HG03196 (cell line): Measurements from ENCODE around the gene OR10R2.
"Not testable (repeated sequence)": the region's sequence is repeated elsewhere in the genome, so short reads cannot be mapped to it uniquely, and the experiment has no call there.

Experiments used
- ATAC-seq: cut with Tn5 transposase; IDR thresholded peaks from one replicate; pipeline ENCODE4 v1.9.1; 2021; ENCODE audit not compliant: unreplicated experiment

Gene OR10R2, protein sequence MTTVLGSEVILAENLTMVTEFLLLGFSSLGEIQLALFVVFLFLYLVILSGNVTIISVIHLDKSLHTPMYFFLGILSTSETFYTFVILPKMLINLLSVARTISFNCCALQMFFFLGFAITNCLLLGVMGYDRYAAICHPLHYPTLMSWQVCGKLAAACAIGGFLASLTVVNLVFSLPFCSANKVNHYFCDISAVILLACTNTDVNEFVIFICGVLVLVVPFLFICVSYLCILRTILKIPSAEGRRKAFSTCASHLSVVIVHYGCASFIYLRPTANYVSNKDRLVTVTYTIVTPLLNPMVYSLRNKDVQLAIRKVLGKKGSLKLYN

DNA sequence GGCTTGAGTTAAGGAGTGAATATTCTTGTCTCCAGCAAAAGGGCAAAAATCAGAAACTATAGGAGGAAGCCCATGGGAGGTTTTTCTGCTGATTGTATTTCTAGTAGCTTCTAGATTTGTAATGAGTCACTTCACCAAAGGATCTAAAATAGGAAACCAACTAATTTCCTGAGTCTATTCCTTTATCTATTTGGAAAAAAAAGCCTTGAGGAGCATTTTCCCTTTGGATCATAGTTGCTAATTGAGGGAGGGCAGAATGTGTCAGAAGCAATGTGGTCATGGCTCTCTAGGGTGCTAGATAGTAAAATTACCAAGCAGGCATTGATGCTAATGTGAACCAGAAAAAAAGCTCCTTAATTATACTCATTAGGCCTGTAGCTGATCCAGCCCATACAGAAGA is at the start of gene OR10R2:
Gene OR10R2 (plus strand): TSS at position 301 of the 400 bp plus-strand sequence. CDS start 106 bp downstream, outside the sequence.
- no peak for ATAC-seq

DNA sequence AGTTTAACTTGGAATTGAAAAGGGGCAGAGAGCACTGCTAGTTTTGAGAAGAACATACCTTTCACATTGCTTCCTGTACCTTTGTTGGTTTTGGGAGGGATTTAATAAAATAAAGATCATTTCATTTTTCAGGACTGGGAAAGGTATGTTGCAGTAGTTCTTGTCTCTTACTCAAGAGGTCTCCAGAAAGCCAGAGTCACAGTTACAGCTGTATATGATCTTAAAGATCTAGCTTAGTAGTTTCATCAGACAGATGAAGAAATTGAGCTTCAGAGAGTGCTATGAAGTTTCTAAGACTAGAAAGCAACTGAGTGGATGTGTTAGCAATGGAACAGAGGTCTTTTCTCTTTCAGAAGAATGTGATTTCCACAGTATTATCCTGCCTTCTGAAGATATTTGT is 47.0 kb upstream of the OR10R2 start:
- ATAC-seq: no peak

DNA sequence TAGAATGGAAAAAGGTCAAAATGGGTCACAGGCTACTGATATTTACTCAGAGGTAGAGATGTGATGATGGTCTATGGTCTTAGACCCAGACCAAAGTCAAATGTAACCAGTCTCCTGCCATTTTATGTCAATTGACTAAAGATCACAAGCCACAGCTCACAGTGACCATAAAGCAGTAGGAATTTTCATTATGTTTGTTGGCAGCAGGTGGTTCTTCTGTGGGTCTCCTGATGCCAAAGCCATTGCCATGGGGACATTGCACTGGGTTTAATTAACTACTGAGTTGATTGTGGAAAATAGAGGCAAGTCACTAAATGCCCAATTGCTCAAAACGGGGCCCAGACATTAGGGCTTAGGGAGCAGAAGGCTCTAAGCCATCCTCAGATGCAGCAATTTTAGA is 45.9 kb upstream of the OR10R2 start, which contains the start of gene OR10K2:
Gene OR10K2 (minus strand): TSS at position 101 of the 400 bp plus-strand sequence. CDS start 5,371 bp downstream, outside the sequence.
- no peak for ATAC-seq

DNA sequence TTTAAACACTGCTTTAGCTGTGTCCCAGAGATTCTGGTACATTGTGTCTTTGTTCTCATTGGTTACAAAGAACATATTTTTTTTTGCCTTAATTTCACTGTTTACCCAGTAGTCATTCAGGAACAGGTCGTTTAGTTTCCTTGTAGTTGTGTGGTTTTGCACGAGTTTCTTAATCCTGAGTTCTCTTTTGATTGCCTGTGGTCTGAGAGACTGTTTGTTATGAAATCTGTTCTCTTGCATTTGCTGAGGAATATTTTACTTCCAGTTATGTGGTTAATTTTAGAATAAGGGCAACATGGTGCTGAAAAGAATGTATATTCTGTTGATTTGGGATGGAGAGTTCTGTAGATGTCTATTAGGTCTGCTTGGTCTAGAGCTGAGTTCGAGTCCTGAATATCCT is 41.9 kb upstream of the OR10R2 start:
- ATAC-seq: not testable (repeated sequence)

DNA sequence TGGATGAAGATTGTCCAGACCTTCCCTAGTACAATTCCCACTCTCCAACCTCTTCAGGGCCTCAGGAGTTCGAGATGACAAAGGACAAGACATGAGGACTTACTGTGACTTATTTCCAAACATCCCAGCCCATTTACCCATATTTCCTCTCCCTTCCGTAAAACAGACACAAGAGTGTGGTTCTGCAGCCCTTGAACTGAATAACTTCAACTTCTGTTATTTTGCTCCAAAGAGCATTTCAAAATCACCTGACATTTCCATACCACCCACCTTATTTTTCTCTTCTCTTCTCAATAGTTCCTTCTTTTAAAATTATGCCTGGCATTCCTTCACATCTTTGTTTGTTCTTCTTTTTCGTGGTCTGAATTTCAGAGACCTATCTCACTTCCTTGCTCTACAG is 37.3 kb upstream of the OR10R2 start:
- no peak for ATAC-seq

DNA sequence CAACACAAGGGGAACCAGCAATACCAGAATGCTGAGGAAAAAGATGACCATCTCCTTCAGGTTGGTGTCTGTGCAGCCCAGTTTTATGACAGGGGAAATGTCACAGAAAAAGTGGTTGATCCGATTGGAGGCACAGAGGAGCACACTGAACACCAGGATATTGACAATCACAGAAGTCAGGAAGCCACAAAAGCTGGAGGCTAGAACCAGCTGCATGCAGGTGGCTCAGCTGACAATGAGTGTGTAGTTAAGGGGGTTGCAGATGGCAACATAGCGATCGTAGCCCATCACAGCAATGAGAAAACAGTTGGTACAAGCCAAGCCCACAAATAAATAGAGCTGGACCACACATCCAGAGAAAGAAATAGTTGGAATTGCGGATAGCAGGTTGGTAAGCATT is 26.6 kb upstream of the OR10R2 start:
- ATAC-seq: no peak

DNA sequence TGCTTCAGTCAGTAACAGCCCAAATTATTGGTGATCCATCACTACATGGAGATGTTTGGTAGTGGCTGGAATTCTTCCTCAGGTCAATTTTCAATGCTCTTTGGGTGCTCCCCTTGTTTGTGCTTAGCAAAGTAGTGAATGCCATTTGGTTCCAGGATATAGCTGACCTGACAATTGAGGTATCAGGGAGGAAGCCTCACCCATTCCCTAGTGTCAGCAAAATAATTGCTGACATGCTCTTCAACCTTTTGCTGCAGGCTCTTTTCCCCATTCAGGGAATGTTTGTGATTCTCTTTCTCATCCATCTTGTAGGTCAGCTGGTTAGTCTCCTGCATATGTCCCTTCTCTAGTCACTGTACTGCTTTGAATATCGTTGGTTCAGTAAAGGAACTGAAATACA is 17.5 kb upstream of the OR10R2 start:
- ATAC-seq: no peak

DNA sequence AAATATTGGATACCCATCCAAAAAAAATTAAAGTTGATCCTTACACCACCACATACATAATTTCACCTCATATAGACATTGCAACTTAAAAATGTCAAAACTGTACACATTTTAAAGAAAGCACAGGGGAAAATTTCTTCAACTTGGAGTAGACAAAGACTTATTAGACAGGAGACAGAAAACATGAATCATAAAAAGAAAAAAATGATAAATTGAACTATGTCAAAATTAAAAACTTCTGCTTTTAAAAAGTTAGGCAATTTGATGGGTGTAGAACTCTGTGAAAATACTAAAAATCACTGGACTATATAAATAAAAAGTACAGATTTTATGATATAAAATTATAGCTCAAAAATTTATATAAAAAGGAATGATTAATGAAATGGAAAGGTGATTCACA is 14.8 kb upstream of the OR10R2 start:
- ATAC-seq: no peak

DNA sequence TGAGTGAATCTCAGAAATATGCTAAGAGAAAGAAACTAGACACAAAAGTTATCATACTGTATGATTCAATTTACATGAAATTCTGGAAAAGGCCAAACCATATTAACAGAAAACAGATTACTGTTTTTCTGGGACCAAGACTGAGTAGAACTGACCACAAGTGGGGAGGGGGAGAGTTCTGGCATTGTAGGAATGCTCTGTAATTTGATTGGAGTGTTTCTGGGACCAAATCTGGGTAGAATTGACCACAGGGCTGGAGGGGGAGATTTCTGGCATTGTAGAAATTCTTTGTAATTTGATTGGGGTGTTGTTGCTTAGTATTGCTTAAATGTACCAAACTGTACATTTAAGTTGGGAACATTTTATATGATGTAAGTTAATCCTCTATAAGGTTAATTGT is 13.8 kb upstream of the OR10R2 start:
- no peak for ATAC-seq

DNA sequence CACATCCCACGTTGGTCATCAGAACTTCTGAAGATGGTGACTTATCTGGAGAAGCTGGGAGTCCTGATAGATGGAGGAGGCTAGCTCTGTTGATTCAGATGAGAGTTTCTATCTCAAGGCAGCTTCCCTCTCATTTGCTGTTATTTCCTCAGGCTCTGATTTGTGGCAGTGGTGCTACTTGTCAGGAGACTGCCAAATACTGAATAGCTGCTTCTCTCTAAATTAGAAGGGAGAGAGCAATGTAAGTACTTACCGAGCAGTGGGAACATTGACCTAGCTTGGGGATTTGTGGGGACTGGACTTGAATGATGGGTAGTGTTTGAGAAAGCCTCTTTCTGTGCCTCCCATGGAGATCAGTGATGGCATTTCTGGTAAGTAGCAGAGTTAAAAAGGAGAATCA is 10.5 kb upstream of the OR10R2 start, which contains the start of gene OR10K1:
Gene OR10K1 (plus strand): TSS at position 301 of the 400 bp plus-strand sequence. CDS start 3,728 bp downstream, outside the sequence.
- ATAC-seq: no peak

DNA sequence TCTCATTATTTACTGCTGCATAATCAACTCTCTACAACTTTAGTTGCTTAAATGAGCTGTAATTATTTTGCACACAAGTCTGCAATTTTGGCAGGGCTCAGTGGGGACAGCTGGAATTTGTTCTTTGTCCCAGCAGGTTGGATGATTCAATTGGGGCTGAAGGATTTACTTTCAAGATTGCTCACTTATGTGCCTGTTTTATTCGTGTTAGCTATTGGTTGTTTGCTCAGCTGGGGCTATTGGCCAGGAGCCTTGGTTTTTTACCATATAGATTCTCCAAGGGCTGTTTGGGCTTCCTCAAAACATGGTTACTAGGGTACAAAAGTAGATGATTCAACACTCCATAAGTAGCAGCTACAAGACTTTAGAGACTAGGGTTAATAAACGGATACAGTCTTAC is 13.4 kb downstream of the OR10R2 start:
- ATAC-seq: no peak

DNA sequence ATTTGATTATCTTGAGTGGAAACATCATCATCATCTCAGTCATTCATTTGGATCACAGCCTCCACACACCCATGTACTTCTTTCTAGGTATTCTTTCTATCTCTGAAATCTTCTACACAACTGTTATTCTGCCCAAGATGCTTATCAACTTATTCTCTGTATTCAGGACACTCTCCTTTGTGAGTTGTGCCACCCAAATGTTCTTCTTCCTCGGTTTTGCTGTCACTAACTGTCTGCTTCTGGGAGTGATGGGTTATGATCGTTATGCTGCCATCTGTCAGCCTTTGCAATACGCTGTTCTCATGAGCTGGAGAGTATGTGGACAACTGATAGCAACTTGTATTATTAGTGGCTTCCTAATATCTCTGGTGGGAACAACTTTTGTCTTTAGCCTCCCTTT is 19.3 kb downstream of the OR10R2 start:
- ATAC-seq: no peak

DNA sequence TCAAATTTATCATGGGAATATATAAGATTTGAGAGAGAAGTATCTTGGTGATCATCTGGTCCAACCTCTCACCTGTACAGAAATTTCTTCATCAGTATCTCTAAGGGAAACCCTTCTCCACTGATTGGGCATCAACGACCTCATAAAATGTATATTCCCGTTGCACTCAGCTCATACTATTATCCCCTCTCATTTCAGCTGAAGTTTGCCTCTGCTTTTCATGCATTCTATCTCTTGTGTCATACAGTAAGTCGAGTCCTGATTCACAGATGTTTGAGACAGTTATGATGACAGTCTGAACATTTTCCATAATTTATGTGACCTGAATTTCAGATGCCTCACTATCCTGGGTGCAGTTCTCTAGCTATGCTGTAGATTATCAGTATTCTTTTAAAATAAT is 21.0 kb downstream of the OR10R2 start:
- ATAC-seq: no peak

DNA sequence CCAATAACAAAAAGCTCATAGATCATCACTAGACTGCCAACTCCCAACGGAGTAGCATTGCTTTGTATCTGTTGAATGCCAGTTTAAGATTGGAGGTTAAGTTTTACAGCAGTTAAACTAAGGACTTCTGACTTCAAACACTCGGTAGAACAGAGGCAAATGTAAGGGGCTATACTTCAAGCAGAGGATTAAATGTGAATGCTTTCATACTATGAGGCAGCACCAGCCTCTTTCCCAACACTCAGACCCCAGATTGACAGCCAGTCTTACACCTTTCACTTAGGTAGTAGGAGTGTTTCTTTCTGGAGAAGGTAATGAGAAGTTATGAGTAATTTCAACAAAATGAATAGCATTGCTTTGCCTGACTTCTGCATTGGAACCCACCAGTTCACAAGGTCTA is 22.8 kb downstream of the OR10R2 start:
- ATAC-seq: no peak

DNA sequence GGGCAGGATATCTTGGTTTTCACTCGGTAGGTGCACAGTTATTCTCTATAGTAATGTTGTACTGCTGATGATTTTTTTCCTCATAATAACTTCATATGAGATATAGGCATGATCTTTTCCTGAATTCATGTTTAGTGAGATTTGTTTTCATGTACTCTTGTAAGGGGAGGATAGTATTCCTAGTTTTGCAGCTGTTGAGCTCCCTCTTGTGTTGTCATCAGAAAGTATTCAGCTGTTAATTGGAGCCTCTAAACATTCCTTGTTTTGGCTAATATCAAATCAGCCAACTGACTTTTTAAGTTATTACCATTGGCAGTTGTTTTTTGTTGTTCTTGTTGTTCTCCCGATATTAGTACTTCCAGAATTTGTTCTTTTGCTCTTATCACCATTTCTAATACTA is 24.4 kb downstream of the OR10R2 start:
- no peak for ATAC-seq

DNA sequence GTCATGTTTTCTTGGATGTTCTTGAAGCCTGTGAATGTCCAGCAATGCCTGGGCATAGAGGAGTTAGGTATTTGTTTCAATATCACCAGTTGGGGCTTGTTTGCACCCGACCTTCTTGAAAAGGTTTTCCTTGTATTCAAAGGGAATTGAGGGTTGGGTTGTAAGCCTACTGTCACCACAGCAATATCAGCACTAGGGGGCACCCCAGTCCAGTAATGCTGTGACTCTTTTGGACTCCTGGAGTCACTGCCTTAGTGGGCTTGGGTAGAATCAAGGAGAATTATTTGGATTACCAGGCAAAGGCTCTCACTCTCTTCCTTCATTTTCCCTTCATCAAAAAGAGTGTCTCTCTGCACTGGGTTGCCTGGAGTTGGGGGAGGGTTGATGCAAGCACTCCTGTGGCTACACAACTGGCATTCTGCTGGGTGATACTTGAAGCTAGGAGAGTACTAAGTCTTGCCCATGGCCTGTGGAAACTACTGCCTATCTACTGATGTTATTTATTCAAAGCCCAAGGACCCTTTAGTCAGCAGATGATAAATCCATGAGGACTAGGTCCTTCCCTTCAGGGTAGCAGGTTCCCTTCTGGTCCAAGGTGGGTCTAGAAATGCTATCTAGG is 34.5 kb downstream of the OR10R2 start:
- ATAC-seq: no peak

DNA sequence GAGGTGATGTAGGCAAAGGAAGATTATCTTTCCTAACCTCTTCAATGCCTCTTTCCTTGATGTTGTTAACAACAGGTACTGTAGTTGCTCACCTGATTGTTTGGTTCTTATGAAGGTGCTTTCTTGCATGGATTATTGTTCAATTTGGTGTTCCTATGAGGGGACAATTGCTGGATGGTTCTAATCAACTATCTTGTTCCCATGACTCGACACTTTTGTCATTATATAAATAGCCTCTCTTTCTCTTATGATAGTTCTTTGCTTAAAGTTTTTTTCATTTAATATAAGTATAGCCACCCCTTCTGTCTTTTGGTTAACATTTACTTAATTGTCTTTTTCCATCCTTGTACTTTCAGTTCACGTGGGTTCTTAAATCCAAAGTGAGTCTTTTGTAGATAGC is 35.5 kb downstream of the OR10R2 start:
- ATAC-seq: no peak

DNA sequence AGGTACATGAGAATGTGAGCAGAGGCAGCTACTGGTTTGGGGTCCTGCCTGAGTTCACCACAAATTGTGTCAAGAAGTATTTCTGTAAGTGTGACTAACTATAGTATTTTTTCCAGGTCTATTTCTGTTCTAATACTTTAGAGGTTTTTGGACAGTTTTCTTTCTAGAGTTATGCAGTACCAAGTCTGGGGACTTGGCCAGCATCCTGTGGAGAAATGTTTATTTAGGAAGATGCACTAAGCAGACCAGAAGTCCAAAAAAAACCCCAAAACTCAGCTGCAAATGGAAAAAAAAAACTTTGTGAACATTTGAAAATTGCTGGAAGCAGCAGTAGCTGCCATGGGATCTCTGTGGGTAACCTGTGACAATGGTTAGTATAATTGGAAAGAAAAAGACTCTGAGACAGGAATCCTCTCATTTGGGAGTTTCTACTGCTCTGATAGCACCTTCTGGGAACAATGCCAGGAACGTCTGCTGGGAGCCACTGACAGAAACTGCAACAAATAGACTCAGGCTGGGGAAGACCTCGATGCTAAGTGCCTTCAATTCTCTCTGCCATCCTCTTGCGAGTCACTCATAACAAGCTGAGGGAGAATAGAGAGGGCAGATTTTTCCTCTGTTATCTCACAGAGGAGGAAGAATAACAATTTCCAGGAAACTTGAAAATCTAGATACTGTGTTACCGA is 37.6 kb downstream of the OR10R2 start:
- no peak for ATAC-seq

DNA sequence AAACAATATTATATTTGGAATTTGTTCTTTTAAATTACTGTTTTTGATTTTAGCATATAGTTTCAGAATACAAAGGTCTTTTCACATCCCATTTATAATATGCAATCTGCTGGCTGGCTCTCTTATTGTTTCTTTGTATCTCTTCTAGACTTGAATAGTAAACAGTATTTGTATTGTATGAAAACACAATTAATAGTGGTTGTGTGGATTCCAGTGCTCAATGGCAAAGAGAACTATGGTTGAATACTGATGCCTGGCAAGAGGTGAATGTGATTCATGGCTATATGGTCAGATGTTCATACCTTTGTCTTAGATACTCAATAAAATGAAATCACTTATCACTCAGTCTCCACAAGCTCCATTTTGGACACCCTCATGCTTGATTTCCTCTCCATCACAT is 44.9 kb downstream of the OR10R2 start:
- ATAC-seq: no peak

DNA sequence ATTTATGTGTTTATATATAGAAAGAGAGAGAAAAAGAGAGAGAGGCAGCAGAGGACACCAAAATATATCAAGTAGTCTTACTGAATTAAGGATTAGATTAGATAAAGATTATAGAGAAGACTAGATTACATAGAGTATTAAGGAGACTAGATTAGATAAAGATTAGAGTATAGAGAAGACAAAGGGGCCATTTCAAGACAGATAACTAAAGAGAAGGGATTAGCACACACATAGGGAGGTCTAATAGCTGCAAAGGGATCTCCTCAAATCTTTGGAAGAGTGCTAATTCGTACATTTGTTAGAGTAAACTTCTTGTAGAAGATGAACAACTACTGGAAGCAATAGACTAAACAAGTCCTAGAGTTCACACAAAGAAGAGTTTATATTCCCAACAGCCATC is 48.0 kb downstream of the OR10R2 start:
- ATAC-seq: no peak

DNA sequence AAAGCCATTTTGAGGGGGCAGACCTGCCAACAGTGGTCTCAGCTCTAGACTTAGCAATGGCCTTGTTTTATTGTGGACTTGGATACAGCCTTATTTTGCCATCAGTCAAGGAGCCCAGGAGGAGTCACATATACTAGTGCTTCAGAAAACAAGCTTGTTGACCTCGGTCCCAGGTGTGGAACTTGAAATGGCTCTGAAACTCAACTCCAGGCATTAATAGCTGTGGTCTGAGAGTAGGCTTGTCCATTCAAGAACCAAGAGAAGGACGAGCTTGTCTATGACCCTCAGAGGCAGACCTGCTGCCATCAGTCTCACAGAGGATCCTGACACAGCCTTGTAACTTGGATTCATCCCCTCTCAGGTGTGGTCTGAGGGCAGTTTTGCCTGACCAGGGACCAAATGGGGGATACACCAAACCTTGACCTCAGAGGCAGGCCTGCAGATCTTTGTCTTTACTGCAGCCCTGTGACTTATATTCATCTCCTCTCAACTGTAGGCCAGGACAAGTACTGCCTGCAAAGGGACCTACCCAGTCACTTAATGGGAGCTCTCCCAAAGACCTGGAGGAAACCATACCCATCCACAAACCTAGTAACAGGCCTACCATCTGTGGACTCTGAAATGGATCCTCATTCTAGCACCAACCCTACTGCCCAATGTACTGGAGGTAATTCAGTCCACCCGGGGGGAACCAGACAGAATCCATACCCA is 49.1 kb downstream of the OR10R2 start:
- ATAC-seq: no peak
